Common myeloid progenitor, CD34-positive (primary cell): ENCODE data around the gene CD4.

Source experiments
- CTCF ChIA-PET: fragments of 350-600 bp; sonication (Branson Sonifier 250); formaldehyde crosslinking; loops from one replicate; lab custom pipeline; 2021; ENCODE audit warnings: antibody characterized with exemption; lab: Charles Lee
- POLR2A ChIA-PET: fragments of 350-600 bp; sonication (Branson Sonifier 250); formaldehyde crosslinking; loops from one replicate; lab custom pipeline; 2021; ENCODE audit warnings: antibody characterized with exemption; lab: Charles Lee
- DNase-seq, 3 donors: peaks; one replicate each; pipeline versions ENCODE4 v3.0.0 to v3.0.0-alpha.2; 2013
- H3K27ac ChIP-seq, 2 experiments: 1 replicate in 1 of 2; 2 replicates in 1 of 2; pipeline ENCODE4 v1.7.0; 2013; ENCODE audit warnings: inconsistent platforms in 2 of 2, low read length in 2 of 2, mild to moderate bottlenecking in 2 of 2, low read depth in 1 of 2, moderate library complexity in 1 of 2; ENCODE audit not compliant: severe bottlenecking in 2 of 2, insufficient read depth in 1 of 2, poor library complexity in 1 of 2
- H3K27me3 ChIP-seq, 5 experiments: replicated peaks in 2 of 5; 1 replicate in 3 of 5; 2 replicates in 2 of 5; pipeline versions ENCODE4 v1.6.1 to v1.7.0; 2013; ENCODE audit warnings: low read length in 4 of 5, mild to moderate bottlenecking in 2 of 5, moderate library complexity in 2 of 5, inconsistent platforms in 1 of 5; ENCODE audit not compliant: insufficient read depth in 5 of 5, control insufficient read depth in 4 of 5
- H3K36me3 ChIP-seq, 4 experiments: 1 replicate in 2 of 4; 2 replicates in 2 of 4; pipeline versions ENCODE4 v1.6.1 to v1.7.0; 2013; ENCODE audit warnings: low read length in 3 of 4, control low read depth in 1 of 4, mild to moderate bottlenecking in 1 of 4; ENCODE audit not compliant: control insufficient read depth in 4 of 4, insufficient read depth in 4 of 4
- H3K4me1 ChIP-seq, 4 experiments: 1 replicate in 3 of 4; 2 replicates in 1 of 4; pipeline versions ENCODE4 v1.6.1 to v1.7.1; 2013; ENCODE audit warnings: low read length in 3 of 4, mild to moderate bottlenecking in 3 of 4, control low read depth in 1 of 4, inconsistent platforms in 1 of 4, moderate library complexity in 1 of 4; ENCODE audit not compliant: control insufficient read depth in 4 of 4, insufficient read depth in 4 of 4; ENCODE audit errors: control extremely low read depth in 1 of 4
- H3K4me3 ChIP-seq, 7 experiments: 1 replicate in 4 of 7; 2 replicates in 3 of 7; pipeline versions ENCODE4 v1.5.1 to v1.7.0; 2013; ENCODE audit warnings: mild to moderate bottlenecking in 7 of 7, low read length in 6 of 7, moderate library complexity in 6 of 7, inconsistent platforms in 2 of 7, low read depth in 2 of 7, control low read depth in 1 of 7; ENCODE audit not compliant: insufficient read depth in 4 of 7, control insufficient read depth in 1 of 7; ENCODE audit errors: extremely low read depth in 1 of 7
- H3K9me3 ChIP-seq, 5 experiments: 1 replicate in 4 of 5; 2 replicates in 1 of 5; pipeline versions ENCODE4 v1.6.1 to v1.7.1; 2013; ENCODE audit warnings: low read length in 4 of 5, mild to moderate bottlenecking in 2 of 5, inconsistent platforms in 1 of 5, low read depth in 1 of 5, moderate library complexity in 1 of 5; ENCODE audit not compliant: control insufficient read depth in 4 of 5, insufficient read depth in 2 of 5; ENCODE audit errors: control extremely low read depth in 1 of 5
- WGBS: methylation state at CpG from one replicate; pipeline ENCODE4 v1.1.5; 2013; ENCODE audit not compliant: insufficient coverage; 5-methylcytosine and 5-hydroxymethylcytosine counted together

The CD4 gene

GRCh38 chr12:6772331-6772695 is 17.0 kb upstream of the CD4 start, which contains the start of gene LAG3:
Gene LAG3, plus strand, starts transcription at chr12:6772520. Its CDS starts 333 bp downstream, at chr12:6772853.
- 8% methylated on average over 13 of the region's 15 CpGs for WGBS
- peak in 2 of 3 donors; percentile 52 to 56 for DNase-seq
- H3K27ac ChIP-seq, result no peak within 1 kb of the TSS
- ChIA-PET POLR2A (interaction anchor here (1.5 kb wide), 1 partner anchor 20 kb away, joined by 5 read pairs; no protein-coding TSS in a partner anchor), CTCF (interaction anchor here (0.9 to 15.2 kb wide), 9 partner anchors 8 to 62 kb away, joined by 3 to 237 read pairs (median 3); partner anchors contain the start of gene MLF2)
- H3K27me3 ChIP-seq, result peaks cover 0 to 16% (median 0%) of the 10 kb centered on the region in 5 experiments
- peaks cover 0 to 76% (median 49%) of the 10 kb centered on the region in 4 experiments for H3K4me1 ChIP-seq
- H3K9me3 ChIP-seq, result no peaks in the 10 kb centered on the region
- H3K4me3 ChIP-seq, result peak within 1 kb of the TSS in 5 of 7 experiments; percentile 29 to 81 (median 59)
- peaks cover 0 to 34% (median 5%) of the 10 kb centered on the region in 4 experiments for H3K36me3 ChIP-seq

DNA sequence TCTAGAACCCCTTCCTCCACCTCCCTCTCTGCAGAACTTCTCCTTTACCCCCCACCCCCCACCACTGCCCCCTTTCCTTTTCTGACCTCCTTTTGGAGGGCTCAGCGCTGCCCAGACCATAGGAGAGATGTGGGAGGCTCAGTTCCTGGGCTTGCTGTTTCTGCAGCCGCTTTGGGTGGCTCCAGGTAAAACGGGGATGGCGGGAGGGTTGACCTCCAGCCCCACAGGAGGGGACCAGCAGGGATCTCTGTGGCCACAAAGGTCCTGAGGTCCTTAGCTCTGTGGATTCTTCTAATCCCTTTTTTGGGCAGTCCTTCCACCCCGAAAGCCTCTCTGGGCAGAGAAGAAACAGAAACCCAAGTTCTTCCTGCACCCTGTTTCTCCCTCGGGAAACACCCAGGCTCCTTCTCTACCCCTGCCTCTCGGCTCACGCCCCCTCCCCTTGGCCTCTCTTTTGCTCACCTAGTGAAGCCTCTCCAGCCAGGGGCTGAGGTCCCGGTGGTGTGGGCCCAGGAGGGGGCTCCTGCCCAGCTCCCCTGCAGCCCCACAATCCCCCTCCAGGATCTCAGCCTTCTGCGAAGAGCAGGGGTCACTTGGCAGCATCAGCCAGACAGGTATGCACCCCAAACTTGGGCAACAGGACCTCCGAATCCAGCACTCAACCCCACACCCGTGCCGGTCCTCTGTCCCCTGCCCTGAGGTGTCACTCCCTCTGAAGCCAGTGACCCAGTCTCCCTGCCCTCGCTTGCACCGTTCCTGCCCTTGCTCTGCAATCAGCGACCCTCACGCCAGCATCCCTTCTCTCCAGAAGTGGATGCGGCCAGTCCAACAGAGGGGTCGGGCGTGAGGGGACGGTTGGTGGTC is 16.4 kb upstream of the CD4 start:
- H3K36me3 ChIP-seq, result peaks cover 0 to 36% (median 5%) of the 10 kb centered on the region in 4 experiments
- POLR2A ChIA-PET, result interaction anchor here (0.6 to 1.5 kb wide), 2 partner anchors 9 to 20 kb away, joined by 3 to 5 read pairs; no protein-coding TSS in a partner anchor
- 64% methylated on average over 20 of the region's 21 CpGs for WGBS
- H3K27ac ChIP-seq, result no peak overlapping the region
- peaks cover 0 to 15% (median 0%) of the 10 kb centered on the region in 5 experiments for H3K27me3 ChIP-seq
- DNase-seq, result no peak
- H3K4me3 ChIP-seq, result peak overlapping the region in 5 of 7 experiments; percentile 29 to 81 (median 59)
- no peaks in the 10 kb centered on the region for H3K9me3 ChIP-seq
- CTCF ChIA-PET, result interaction anchor here (1.0 to 15.2 kb wide), 5 partner anchors 10 to 62 kb away, joined by 3 to 237 read pairs (median 3); partner anchors contain the start of gene MLF2
- H3K4me1 ChIP-seq, result peaks cover 0 to 70% (median 46%) of the 10 kb centered on the region in 4 experiments

- ChIA-PET CTCF (interaction anchor here (0.7 to 15.2 kb wide), 7 partner anchors 8 to 157 kb away, joined by 3 to 237 read pairs (median 4); partner anchors contain the start of genes MLF2 and PTMS), POLR2A (interaction anchor here (0.6 kb wide), 1 partner anchor 10 kb away, joined by 3 read pairs; no protein-coding TSS in a partner anchor)
- peaks cover 0 to 70% (median 49%) of the 10 kb centered on the region in 4 experiments for H3K4me1 ChIP-seq
Measured at GRCh38 chr12:6773590-6774351, 15.6 kb upstream of the CD4 start.

GRCh38 chr12:6774499-6775062 is 14.7 kb upstream of the CD4 start:
- CTCF ChIA-PET, result interaction anchor here (0.7 to 15.2 kb wide), 8 partner anchors 8 to 158 kb away, joined by 3 to 237 read pairs (median 4); partner anchors contain the start of genes MLF2 and PTMS
- Histone ChIP-seq H3K9me3 (no peaks in the 10 kb centered on the region), H3K27ac (no peak overlapping the region), H3K27me3 (peaks cover 0 to 15% (median 0%) of the 10 kb centered on the region in 5 experiments), H3K4me1 (peaks cover 0 to 68% (median 48%) of the 10 kb centered on the region in 4 experiments), H3K36me3 (peaks cover 0 to 35% (median 5%) of the 10 kb centered on the region in 4 experiments), H3K4me3 (peak overlapping the region in 2 of 7 experiments; percentile 64 to 81)
- 71% methylated on average over 15 of the region's 15 CpGs for WGBS
- DNase-seq, result no peak
- POLR2A ChIA-PET, result no interaction called here

More at GRCh38 chr12:6773590-6774351, 15.6 kb upstream of the CD4 start:
- 7% methylated on average over 22 of the region's 60 CpGs for WGBS
- Histone ChIP-seq H3K27ac (no peak overlapping the region), H3K36me3 (peaks cover 0 to 36% (median 5%) of the 10 kb centered on the region in 4 experiments), H3K4me3 (peak overlapping the region in 6 of 7 experiments; percentile 13 to 81 (median 48)), H3K9me3 (no peaks in the 10 kb centered on the region), H3K27me3 (peaks cover 0 to 15% (median 0%) of the 10 kb centered on the region in 5 experiments)
- DNase-seq, result no peak

- H3K4me3 ChIP-seq, result no peak overlapping the region
- ChIA-PET POLR2A (no interaction called here), CTCF (interaction anchor here (0.7 to 15.2 kb wide), 6 partner anchors 10 to 75 kb away, joined by 3 to 237 read pairs (median 3); partner anchors contain the start of genes MLF2 and PTMS)
- no peak overlapping the region for H3K27ac ChIP-seq
- peaks cover 0 to 28% (median 3%) of the 10 kb centered on the region in 4 experiments for H3K36me3 ChIP-seq
- peaks cover 0 to 60% (median 48%) of the 10 kb centered on the region in 4 experiments for H3K4me1 ChIP-seq
- 91% methylated on average over 12 of the region's 16 CpGs for WGBS
- no peaks in the 10 kb centered on the region for H3K9me3 ChIP-seq
- H3K27me3 ChIP-seq, result peaks cover 0 to 15% (median 0%) of the 10 kb centered on the region in 5 experiments
- no peak for DNase-seq
Measured at GRCh38 chr12:6775185-6776174, 13.8 kb upstream of the CD4 start.
